Small intestine (tissue), 7 donors: ENCODE results near the gene UQCRC1. TPM values are rescaled to one million over a fixed set of nuclear protein-coding genes. Genes with fewer than 3 reads are reported as not detected.

Source experiments
- DNase-seq, 2 donors: peaks; one replicate each; pipeline versions ENCODE4 v3.0.0 to v3.0.0-alpha.2; 2013
- FAIRE-seq: peaks from 2 replicates; lab custom pipeline; 2012; peaks lifted over from hg19 to GRCh38; lab: Jason Lieb, UNC
- H3K27ac ChIP-seq, 3 donors: one replicate each; pipeline ENCODE4 v1.5.1; 2013; ENCODE audit warnings: low read length in 2 of 3, mild to moderate bottlenecking in 2 of 3, control low read depth in 1 of 3, inconsistent platforms in 1 of 3, low read depth in 1 of 3, moderate library complexity in 1 of 3
- H3K27me3 ChIP-seq, 3 donors: one replicate each; pipeline ENCODE4 v1.6.1; 2013; ENCODE audit warnings: low read length in 3 of 3, inconsistent platforms in 1 of 3; ENCODE audit not compliant: control insufficient read depth in 3 of 3, insufficient read depth in 3 of 3
- H3K36me3 ChIP-seq, 3 donors: one replicate each; pipeline ENCODE4 v1.6.1; 2013; ENCODE audit warnings: low read length in 3 of 3, inconsistent platforms in 1 of 3, low read depth in 1 of 3, mild to moderate bottlenecking in 1 of 3, moderate library complexity in 1 of 3; ENCODE audit not compliant: control insufficient read depth in 3 of 3, insufficient read depth in 2 of 3
- H3K4me1 ChIP-seq, 3 donors: one replicate each; pipeline ENCODE4 v1.6.1; 2013; ENCODE audit warnings: low read length in 2 of 3, inconsistent platforms in 1 of 3, low read depth in 1 of 3, mild to moderate bottlenecking in 1 of 3, moderate library complexity in 1 of 3; ENCODE audit not compliant: control insufficient read depth in 3 of 3, insufficient read depth in 2 of 3
- H3K4me3 ChIP-seq, 3 donors: one replicate each; pipeline ENCODE4 v1.5.1; 2013; ENCODE audit warnings: low read length in 3 of 3, control low read depth in 1 of 3, inconsistent platforms in 1 of 3, low read depth in 1 of 3, mild to moderate bottlenecking in 1 of 3, moderate library complexity in 1 of 3
- H3K9me3 ChIP-seq, 2 donors: one replicate each; pipeline ENCODE4 v1.6.1; 2013; ENCODE audit warnings: low read depth in 1 of 2, low read length in 1 of 2; ENCODE audit not compliant: control insufficient read depth in 2 of 2, insufficient read depth in 1 of 2
- WGBS, 3 donors: extraction: QIAGEN DNeasy Blood & Tissue Kit; methylation state at CpG; one replicate each; pipeline ENCODE4 v1.1.7; 2013; 5-methylcytosine and 5-hydroxymethylcytosine counted together
- polyA plus RNA-seq, 4 donors: library from polyadenylated mRNA; stranded (reverse) in 3 of 4; unstranded in 1 of 4; fragments of 200-250 nt in 3 of 4; fragments of 120-200 nt in 1 of 4; gene quantifications; one replicate each; pipeline versions ENCODE4 v1.2.1 to v1.2.3, GENCODE V29; 2013
- donor health status: healthy with polysubstance abuse.
- donor health status: control.
- donor health status: control.
- donor health status: Bipolar disorder and iron deficiency.
- donor health status: healthy.

UQCRC1 gene
- polyA plus RNA-seq, 4 donors = 291 to 692 (median 452) TPM

- DNase-seq = no peak
- Histone ChIP-seq H3K9me3 (no peaks in the 10 kb centered on the region), H3K27ac (no peak overlapping the region), H3K4me1 (no peaks in the 10 kb centered on the region), H3K36me3 (peaks cover 0 to 90% (median 0%) of the 10 kb centered on the region in 3 donors), H3K4me3 (no peak overlapping the region), H3K27me3 (no peaks in the 10 kb centered on the region)
- no peak for FAIRE-seq
- WGBS, 3 donors = 65 to 85% (median 70%) methylated on average over 8 of the region's 8 CpGs
Measured at GRCh38 chr3:48585411-48585810, 24.0 kb downstream of the UQCRC1 start.

- no peak overlapping the region for H3K4me3 ChIP-seq
- H3K36me3 ChIP-seq = peaks cover 0 to 88% (median 0%) of the 10 kb centered on the region in 3 donors
- no peaks in the 10 kb centered on the region for H3K4me1 ChIP-seq
- H3K9me3 ChIP-seq = no peaks in the 10 kb centered on the region
- 85 to 87% (median 86%) methylated on average over 7 to 9 of the region's 9 CpGs for WGBS, 3 donors
- FAIRE-seq (no peak), DNase-seq (no peak)
- no peak overlapping the region for H3K27ac ChIP-seq
- H3K27me3 ChIP-seq = no peaks in the 10 kb centered on the region
Measured at GRCh38 chr3:48584836-48585235, 24.6 kb downstream of the UQCRC1 start.

- no peak for FAIRE-seq
- peaks cover 0 to 89% (median 0%) of the 10 kb centered on the region in 3 donors for H3K36me3 ChIP-seq
- no peak overlapping the region for H3K27ac ChIP-seq
- H3K4me3 ChIP-seq = no peak overlapping the region
- peak in 1 of 2 donors; percentile 38 for DNase-seq
- H3K27me3 ChIP-seq = no peaks in the 10 kb centered on the region
- no peaks in the 10 kb centered on the region for H3K9me3 ChIP-seq
- 75 to 87% (median 80%) methylated on average over 14 of the region's 14 CpGs for WGBS, 3 donors
- no peaks in the 10 kb centered on the region for H3K4me1 ChIP-seq
Measured at GRCh38 chr3:48581621-48582481, 27.6 kb downstream of the UQCRC1 start.

GRCh38 chr3:48576647-48577046 lies 32.8 kb downstream of the UQCRC1 start:
- no peaks in the 10 kb centered on the region for H3K27me3 ChIP-seq
- H3K9me3 ChIP-seq = no peaks in the 10 kb centered on the region
- FAIRE-seq (no peak), DNase-seq (no peak)
- peaks cover 0 to 74% (median 0%) of the 10 kb centered on the region in 3 donors for H3K36me3 ChIP-seq
- no peak overlapping the region for H3K27ac ChIP-seq
- no peak overlapping the region for H3K4me3 ChIP-seq
- H3K4me1 ChIP-seq = peaks cover 0 to 12% (median 0%) of the 10 kb centered on the region in 3 donors
- 64 to 76% (median 68%) methylated on average over 4 of the region's 4 CpGs for WGBS, 3 donors

GRCh38 chr3:48575366-48575765 lies 34.1 kb downstream of the UQCRC1 start:
- H3K27ac ChIP-seq = no peak overlapping the region
- no peak overlapping the region for H3K4me3 ChIP-seq
- H3K27me3 ChIP-seq = no peaks in the 10 kb centered on the region
- H3K4me1 ChIP-seq = peaks cover 0 to 12% (median 0%) of the 10 kb centered on the region in 3 donors
- H3K36me3 ChIP-seq = peaks cover 0 to 74% (median 0%) of the 10 kb centered on the region in 3 donors
- DNase-seq (no peak), FAIRE-seq (no peak)
- 86 to 88% (median 87%) methylated on average over 16 to 17 of the region's 17 CpGs for WGBS, 3 donors
- H3K9me3 ChIP-seq = no peaks in the 10 kb centered on the region

- H3K9me3 ChIP-seq = no peaks in the 10 kb centered on the region
- FAIRE-seq = no peak
- no peaks in the 10 kb centered on the region for H3K27me3 ChIP-seq
- WGBS, 3 donors = 92 to 95% (median 94%) methylated on average over 10 of the region's 10 CpGs
- DNase-seq = no peak
- H3K36me3 ChIP-seq = peaks cover 0 to 77% (median 0%) of the 10 kb centered on the region in 3 donors
- no peak overlapping the region for H3K27ac ChIP-seq
- H3K4me3 ChIP-seq = no peak overlapping the region
- H3K4me1 ChIP-seq = peaks cover 0 to 12% (median 0%) of the 10 kb centered on the region in 3 donors
Measured at GRCh38 chr3:48573973-48574585, 35.4 kb downstream of the UQCRC1 start.

GRCh38 chr3:48572517-48572916 lies 36.9 kb downstream of the UQCRC1 start:
- H3K4me1 ChIP-seq = peaks cover 0 to 12% (median 0%) of the 10 kb centered on the region in 3 donors
- H3K27ac ChIP-seq = no peak overlapping the region
- no peak overlapping the region for H3K4me3 ChIP-seq
- no peaks in the 10 kb centered on the region for H3K27me3 ChIP-seq
- 52 to 66% (median 62%) methylated on average over 6 to 7 of the region's 7 CpGs for WGBS, 3 donors
- DNase-seq = peak in 1 of 2 donors; percentile 29
- no peak for FAIRE-seq
- H3K9me3 ChIP-seq = no peaks in the 10 kb centered on the region
- peaks cover 0 to 77% (median 0%) of the 10 kb centered on the region in 3 donors for H3K36me3 ChIP-seq

- DNase-seq (no peak), FAIRE-seq (no peak)
- Histone ChIP-seq H3K36me3 (peaks cover 0 to 74% (median 0%) of the 10 kb centered on the region in 3 donors), H3K9me3 (no peaks in the 10 kb centered on the region), H3K27me3 (no peaks in the 10 kb centered on the region), H3K4me1 (peaks cover 0 to 12% (median 0%) of the 10 kb centered on the region in 3 donors), H3K27ac (no peak overlapping the region), H3K4me3 (no peak overlapping the region)
- 77 to 84% (median 78%) methylated on average over 11 to 12 of the region's 12 CpGs for WGBS, 3 donors
Measured at GRCh38 chr3:48571938-48572337, 37.5 kb downstream of the UQCRC1 start.
